ENCODE measurements around the gene DUOX2.
"Not testable (repeated sequence)": the region's sequence is repeated elsewhere in the genome, so short reads cannot be mapped to it uniquely, and the experiment has no call there.

The DUOX2 gene

GRCh38 chr15:45062301-45062700 is 51.7 kb downstream of the DUOX2 start:
- not testable (repeated sequence) for DNase-seq

GRCh38 chr15:45058690-45059675 is 55.0 kb downstream of the DUOX2 start:
- DNase-seq: not testable (repeated sequence)

- DNase-seq: not testable (repeated sequence)
These were observed 61.3 kb downstream of the DUOX2 start for GRCh38 chr15:45052676-45053075.

- DNase-seq: peak; percentile 18
These were observed 63.4 kb downstream of the DUOX2 start for GRCh38 chr15:45050587-45050986.

GRCh38 chr15:45048794-45049631 is 65.0 kb downstream of the DUOX2 start:
- peak; percentile 97 for DNase-seq

- DNase-seq: not testable (repeated sequence)
These were observed 65.6 kb downstream of the DUOX2 start for GRCh38 chr15:45048449-45048793.

GRCh38 chr15:45044270-45044669 is 69.7 kb downstream of the DUOX2 start:
- DNase-seq: not testable (repeated sequence)

GRCh38 chr15:45042859-45043258 is 71.1 kb downstream of the DUOX2 start:
- DNase-seq: not testable (repeated sequence)

All from OCI-M1 (cell line).